ENCODE results near the gene PRM3. TPM values are rescaled to one million over a fixed set of nuclear protein-coding genes. Genes with fewer than 3 reads are reported as not detected.
A peak's percentile ranks its signal among the peaks of the same experiment; 100 is the strongest.

The PRM3 gene
- total RNA-seq, 2 experiments from 2014 or later: not detected

DNA sequence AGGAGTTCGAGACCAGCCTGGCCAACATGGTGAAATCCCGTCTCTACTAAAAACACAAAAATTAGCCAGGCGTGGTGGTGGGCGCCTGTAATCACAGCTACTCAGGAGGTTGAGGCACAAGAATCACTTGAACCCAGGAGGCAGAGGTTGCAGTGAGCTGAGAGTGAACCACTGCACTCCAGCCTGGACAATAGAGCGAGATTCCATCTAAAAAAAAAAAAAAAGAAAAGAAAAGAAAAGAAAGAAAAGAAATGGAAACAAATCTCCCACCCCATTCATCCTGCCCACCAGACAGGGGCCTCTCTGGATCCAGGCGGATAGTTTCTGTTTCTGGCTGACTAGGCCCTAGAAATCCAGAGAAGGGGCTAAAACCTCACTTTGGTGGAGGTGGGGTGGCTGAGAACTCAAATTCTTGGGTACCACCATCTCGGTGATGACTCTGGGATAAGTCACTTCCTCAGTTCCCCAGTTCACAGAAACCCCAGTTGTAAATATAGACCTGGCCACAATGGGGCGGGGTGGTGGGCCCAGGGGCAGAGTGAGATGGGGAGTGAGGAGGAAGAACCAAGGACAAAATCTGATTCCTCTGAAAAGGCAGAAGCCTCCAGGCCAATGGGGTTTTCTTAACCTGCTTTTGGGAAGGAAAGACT, 39.6 kb downstream of the PRM3 start:
- no TSS peak for BruUV-seq (replicated peaks)
- H3K4me2 ChIP-seq (ENCODE audit: low read length): peak overlapping the region; percentile 1; the same call in 1 of the 2 replicates
- no peak overlapping the region for H3K4me3 ChIP-seq (ENCODE audit: low read depth, low read length, poor library complexity, severe bottlenecking)

DNA sequence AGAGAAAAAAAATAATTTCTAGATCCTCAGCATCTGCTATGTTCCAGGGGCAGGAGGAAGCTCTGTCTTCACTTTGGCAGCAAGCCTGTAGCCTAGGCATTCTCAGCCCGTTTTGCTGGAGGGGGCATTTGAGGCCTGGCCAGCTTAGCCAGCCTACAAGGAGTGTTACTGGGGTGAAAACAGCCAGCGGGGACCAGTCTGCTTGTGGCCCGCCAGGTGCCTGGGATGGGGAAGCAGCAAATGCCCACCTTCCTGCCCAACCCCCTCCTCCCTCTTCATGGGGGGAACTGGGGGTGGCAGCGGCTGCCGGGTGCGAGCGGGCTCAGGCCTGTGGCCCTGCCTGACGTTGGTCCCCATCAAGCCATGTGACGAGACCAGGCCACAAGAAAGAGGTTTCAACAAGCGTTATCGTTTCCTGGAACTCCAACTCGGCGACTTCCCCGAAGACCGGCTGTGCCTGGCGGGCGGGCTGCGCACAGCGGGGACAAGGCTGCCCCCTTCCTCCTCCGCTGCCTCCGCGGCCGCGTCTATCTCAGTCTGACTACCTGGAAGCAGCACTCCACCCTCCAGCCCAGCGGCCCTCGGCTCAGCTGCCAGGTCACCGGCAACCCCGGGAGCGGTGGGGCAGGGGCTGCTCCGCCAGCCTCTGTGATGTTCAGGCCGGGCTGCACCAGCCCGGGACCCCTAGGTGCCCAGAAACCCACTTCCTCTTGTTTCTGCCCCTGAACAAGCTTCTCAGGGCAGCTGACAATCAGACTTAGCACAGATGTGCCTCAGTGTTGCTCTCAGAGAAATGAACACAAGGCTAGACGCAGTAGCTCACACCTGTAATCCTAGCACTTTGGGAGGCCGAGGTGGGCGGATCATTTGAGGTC, 40.3 kb downstream of the PRM3 start:
- Histone ChIP-seq H3K27ac (ENCODE audit: low read depth, low read length, poor library complexity, severe bottlenecking) (no peak overlapping the region), H3K9me3 (ENCODE audit: low read length) (no peaks in the 10 kb centered on the region), H3K9me2 (ENCODE audit: insufficient read depth, low read length) (no peaks in the 10 kb centered on the region), H3K79me2 (ENCODE audit: insufficient read depth, low read depth, low read length) (no peaks in the 10 kb centered on the region), H2AFZ (ENCODE audit: low read length) (peak overlapping the region; percentile 95), H4K20me1 (ENCODE audit: insufficient read depth, low read length) (no peaks in the 10 kb centered on the region), H3K36me3 (ENCODE audit: insufficient read depth, low read length) (no peaks in the 10 kb centered on the region), H3K4me1 (ENCODE audit: insufficient read depth, low read length, poor library complexity, severe bottlenecking) (peaks cover 19% of the 10 kb centered on the region), H3K4me3 (ENCODE audit: low read depth, low read length, poor library complexity, severe bottlenecking) (no peak overlapping the region), H3K4me2 (ENCODE audit: low read length) (peak overlapping the region; percentile 41)
- POLR2A ChIA-PET: interaction anchor here (0.6 kb wide), 1 partner anchor 12 kb away, joined by 3 read pairs; no protein-coding TSS in a partner anchor
- intact Hi-C loops (cut with micrococcal nuclease; ENCODE audit: unreplicated experiment): no loop called here
- CTCF ChIA-PET (ENCODE audit: unreplicated experiment): interaction anchor here (0.8 to 1.0 kb wide), 2 partner anchors 8 to 22 kb away, joined by 3 to 5 read pairs; no protein-coding TSS in a partner anchor
- TF ChIP-seq, protein P1, sequence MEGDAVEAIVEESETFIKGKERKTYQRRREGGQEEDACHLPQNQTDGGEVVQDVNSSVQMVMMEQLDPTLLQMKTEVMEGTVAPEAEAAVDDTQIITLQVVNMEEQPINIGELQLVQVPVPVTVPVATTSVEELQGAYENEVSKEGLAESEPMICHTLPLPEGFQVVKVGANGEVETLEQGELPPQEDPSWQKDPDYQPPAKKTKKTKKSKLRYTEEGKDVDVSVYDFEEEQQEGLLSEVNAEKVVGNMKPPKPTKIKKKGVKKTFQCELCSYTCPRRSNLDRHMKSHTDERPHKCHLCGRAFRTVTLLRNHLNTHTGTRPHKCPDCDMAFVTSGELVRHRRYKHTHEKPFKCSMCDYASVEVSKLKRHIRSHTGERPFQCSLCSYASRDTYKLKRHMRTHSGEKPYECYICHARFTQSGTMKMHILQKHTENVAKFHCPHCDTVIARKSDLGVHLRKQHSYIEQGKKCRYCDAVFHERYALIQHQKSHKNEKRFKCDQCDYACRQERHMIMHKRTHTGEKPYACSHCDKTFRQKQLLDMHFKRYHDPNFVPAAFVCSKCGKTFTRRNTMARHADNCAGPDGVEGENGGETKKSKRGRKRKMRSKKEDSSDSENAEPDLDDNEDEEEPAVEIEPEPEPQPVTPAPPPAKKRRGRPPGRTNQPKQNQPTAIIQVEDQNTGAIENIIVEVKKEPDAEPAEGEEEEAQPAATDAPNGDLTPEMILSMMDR (conservative IDR thresholded peaks at IDR 0.05; ENCODE audit: low read length): no peak
- TF ChIP-seq EZH2phosphoT487 (IDR thresholded peaks at IDR 0.05; ENCODE audit: borderline replicate concordance, low read depth, low read length): no peak
- DNase-seq (ENCODE audit: low spot score): peak; percentile 51
- BruUV-seq (replicated peaks): no TSS peak

More for the DNA sequence above, 39.6 kb downstream of the PRM3 start:
- Histone ChIP-seq H3K79me2 (ENCODE audit: insufficient read depth, low read depth, low read length) (no peaks in the 10 kb centered on the region), H3K27ac (ENCODE audit: low read depth, low read length, poor library complexity, severe bottlenecking) (no peak overlapping the region), H2AFZ (ENCODE audit: low read length) (peak overlapping the region; percentile 95; the same call in 1 of the 2 replicates), H3K36me3 (ENCODE audit: insufficient read depth, low read length) (no peaks in the 10 kb centered on the region), H3K9me3 (ENCODE audit: low read length) (no peaks in the 10 kb centered on the region), H4K20me1 (ENCODE audit: insufficient read depth, low read length) (no peaks in the 10 kb centered on the region), H3K9me2 (ENCODE audit: insufficient read depth, low read length) (no peaks in the 10 kb centered on the region), H3K4me1 (ENCODE audit: insufficient read depth, low read length, poor library complexity, severe bottlenecking) (peaks cover 19% of the 10 kb centered on the region)
- CTCF ChIA-PET (ENCODE audit: unreplicated experiment): interaction anchor here (0.8 to 1.0 kb wide), 2 partner anchors 9 to 21 kb away, joined by 3 to 5 read pairs; no protein-coding TSS in a partner anchor
- TF ChIP-seq, protein P1 (conservative IDR thresholded peaks at IDR 0.05; ENCODE audit: low read length): peak; percentile 53; the same call in 1 of the 2 replicates
- no peak for TF ChIP-seq EZH2phosphoT487 (IDR thresholded peaks at IDR 0.05; ENCODE audit: borderline replicate concordance, low read depth, low read length)
- POLR2A ChIA-PET: interaction anchor here (0.6 kb wide), 1 partner anchor 12 kb away, joined by 3 read pairs; no protein-coding TSS in a partner anchor
- DNase-seq (ENCODE audit: low spot score): peak; percentile 46
- intact Hi-C loops (cut with micrococcal nuclease; ENCODE audit: unreplicated experiment): no loop called here
